Cardiac fibroblast (primary cell): ENCODE results near the gene IFNGR2.

Experiments used
- DNase-seq, 2 donors: peaks; one replicate each; pipeline versions ENCODE4 v3.0.0 to v3.0.0-alpha.2; 2010; ENCODE audit warnings: low read depth in 2 of 2
- H3K4me3 ChIP-seq, 2 donors: replicated peaks in 1 of 2; 1 replicate in 1 of 2; 2 replicates in 1 of 2; pipeline ENCODE4 v1.5.1; 2011; ENCODE audit warnings: low read depth in 2 of 2, low read length in 2 of 2, mild to moderate bottlenecking in 2 of 2, moderate library complexity in 1 of 2
- CTCF ChIP-seq: IDR thresholded peaks from one replicate; pipeline ENCODE4 v1.5.1; 2011; ENCODE audit warnings: low read depth, mild to moderate bottlenecking, low read length, inconsistent platforms

IFNGR2 gene

DNA sequence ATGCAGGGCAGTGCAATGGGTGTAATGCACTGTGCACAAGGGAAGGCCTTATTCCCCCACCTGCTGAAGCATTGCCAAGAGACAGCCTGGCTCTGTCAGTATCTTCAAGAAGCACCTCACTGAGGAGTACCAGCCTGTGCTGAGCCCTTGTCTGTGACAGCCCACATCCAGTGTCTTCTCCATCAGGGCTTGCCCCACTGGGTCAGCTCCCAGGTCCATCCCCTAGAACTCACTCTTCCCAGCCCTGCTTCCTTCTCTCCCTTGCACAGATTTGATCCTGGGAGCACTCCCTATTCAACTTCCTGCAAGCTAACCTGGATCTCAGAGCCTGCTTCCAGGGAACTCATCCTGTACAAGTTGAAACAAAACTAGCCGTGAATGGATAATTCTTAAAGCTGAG lies 33.6 kb upstream of the IFNGR2 start:
- no peak overlapping the region for H3K4me3 ChIP-seq
- DNase-seq = no peak

GRCh38 chr21:33370305-33370704 lies 32.9 kb upstream of the IFNGR2 start:
- no peak for TF ChIP-seq CTCF
- DNase-seq = no peak
- no peak overlapping the region for H3K4me3 ChIP-seq

More for the DNA sequence above, 33.6 kb upstream of the IFNGR2 start:
- TF ChIP-seq CTCF = no peak

- no peak for TF ChIP-seq CTCF
- no peak overlapping the region for H3K4me3 ChIP-seq
- no peak for DNase-seq
Observed at GRCh38 chr21:33371366-33371765, 31.8 kb upstream of the IFNGR2 start.

DNA sequence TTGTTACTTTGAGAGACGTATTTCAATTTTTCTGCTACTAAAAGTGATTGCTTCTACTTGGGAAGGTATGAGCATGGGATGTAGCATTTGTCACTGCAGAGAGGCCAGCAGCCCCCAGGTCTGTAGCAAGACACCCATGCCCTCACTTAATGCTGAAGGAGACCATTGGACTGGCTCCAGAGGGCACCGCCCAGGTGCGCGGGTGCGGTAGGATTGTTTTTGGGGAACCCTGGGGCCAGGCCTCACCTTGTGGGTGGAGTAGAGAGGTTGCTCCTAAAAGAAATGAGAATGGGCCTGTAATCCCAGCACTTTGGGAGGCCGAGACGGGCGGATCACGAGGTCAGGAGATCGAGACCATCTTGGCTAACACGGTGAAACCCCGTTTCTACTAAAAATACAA lies 30.6 kb upstream of the IFNGR2 start:
- TF ChIP-seq CTCF = no peak
- no peak for DNase-seq
- no peak overlapping the region for H3K4me3 ChIP-seq

DNA sequence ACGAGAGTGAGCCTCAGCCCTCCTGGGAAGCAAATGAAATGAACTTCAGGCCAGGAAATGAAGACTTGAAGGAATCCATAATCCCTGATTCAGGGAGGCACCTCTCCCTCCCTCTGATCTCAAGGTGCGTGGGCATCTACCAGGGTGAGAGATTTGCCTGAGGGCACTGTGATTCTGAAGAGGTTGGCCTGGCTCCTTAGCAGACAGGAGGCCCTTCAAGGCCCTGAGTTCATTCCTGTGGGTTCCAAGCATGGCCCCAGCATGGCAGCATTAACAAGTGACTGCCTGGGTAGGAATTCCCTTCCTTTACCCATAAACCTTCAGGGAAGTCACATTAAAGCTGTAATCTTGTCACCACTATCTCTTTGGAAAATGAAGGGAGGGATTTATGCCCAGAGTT lies 29.8 kb upstream of the IFNGR2 start:
- DNase-seq = no peak
- H3K4me3 ChIP-seq = no peak overlapping the region
- TF ChIP-seq CTCF = no peak

DNA sequence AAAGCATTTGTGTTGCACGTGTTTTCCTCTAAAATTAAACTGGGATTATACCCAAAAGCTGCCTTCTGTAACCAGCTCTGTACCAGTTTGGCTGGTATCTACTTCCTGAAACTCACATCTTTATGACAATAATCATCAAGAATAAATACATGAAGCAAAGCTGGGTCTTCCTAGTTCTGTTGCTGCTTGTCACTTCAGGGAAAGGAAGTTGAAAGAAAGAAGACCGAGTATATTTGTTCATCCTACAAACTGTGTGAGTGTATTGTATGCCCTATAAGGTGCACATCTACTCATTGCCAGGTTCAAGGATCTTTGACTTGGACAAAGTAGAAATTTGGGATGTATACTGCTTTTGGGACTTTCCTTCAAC lies 29.1 kb upstream of the IFNGR2 start:
- no peak for TF ChIP-seq CTCF
- H3K4me3 ChIP-seq = no peak overlapping the region
- no peak for DNase-seq

GRCh38 chr21:33374450-33375096 lies 28.6 kb upstream of the IFNGR2 start:
- H3K4me3 ChIP-seq = no peak overlapping the region
- peak; percentile 67 for TF ChIP-seq CTCF
- peak; percentile 77 to 88 for DNase-seq
